Measurements from ENCODE around the gene TRIM29.

TRIM29 gene

GRCh38 chr11:120073196-120073595 lies 64.7 kb downstream of the TRIM29 start:
- DNase-seq (ENCODE audit: low spot score in 2 of 2) = no peak
- no peak overlapping the region for H3K4me3 ChIP-seq
- no peaks in the 10 kb centered on the region for H3K9me3 ChIP-seq
- no peaks in the 10 kb centered on the region for H3K36me3 ChIP-seq (replicated peaks)
- H3K27me3 ChIP-seq (ENCODE audit: low read depth) = no peaks in the 10 kb centered on the region
- in situ Hi-C loops (cut with MboI; ENCODE audit: low sequenced_read_pairs) = no loop called here
- no peaks in the 10 kb centered on the region for H3K4me1 ChIP-seq

GRCh38 chr11:120068114-120068573 lies 69.8 kb downstream of the TRIM29 start:
- in situ Hi-C loops (cut with MboI; ENCODE audit: low sequenced_read_pairs) = no loop called here
- no peaks in the 10 kb centered on the region for H3K9me3 ChIP-seq
- H3K4me3 ChIP-seq = no peak overlapping the region
- no peaks in the 10 kb centered on the region for H3K4me1 ChIP-seq
- no peaks in the 10 kb centered on the region for H3K36me3 ChIP-seq (replicated peaks)
- no peak for DNase-seq (ENCODE audit: low spot score in 2 of 2)
- H3K27me3 ChIP-seq (ENCODE audit: low read depth) = peaks cover 4% of the 10 kb centered on the region; the same call in 1 of the 2 replicates

- Histone ChIP-seq H3K4me3 (no peak overlapping the region), H3K4me1 (no peaks in the 10 kb centered on the region), H3K36me3 (replicated peaks) (no peaks in the 10 kb centered on the region), H3K27me3 (ENCODE audit: low read depth) (peaks cover 4% of the 10 kb centered on the region; the same call in 1 of the 2 replicates), H3K9me3 (no peaks in the 10 kb centered on the region)
- in situ Hi-C loops (cut with MboI; ENCODE audit: low sequenced_read_pairs) = no loop called here
- DNase-seq (ENCODE audit: low spot score in 2 of 2) = no peak
Observed at GRCh38 chr11:120067438-120068113, 70.3 kb downstream of the TRIM29 start.

- H3K9me3 ChIP-seq = no peaks in the 10 kb centered on the region
- in situ Hi-C loops (cut with MboI; ENCODE audit: low sequenced_read_pairs) = no loop called here
- H3K4me3 ChIP-seq = no peak overlapping the region
- no peaks in the 10 kb centered on the region for H3K4me1 ChIP-seq
- DNase-seq (ENCODE audit: low spot score in 2 of 2) = no peak
- H3K27me3 ChIP-seq (ENCODE audit: low read depth) = peaks cover 4% of the 10 kb centered on the region; the same call in 1 of the 2 replicates
- no peaks in the 10 kb centered on the region for H3K36me3 ChIP-seq (replicated peaks)
Observed at GRCh38 chr11:120066738-120067437, 71.0 kb downstream of the TRIM29 start.

- Histone ChIP-seq H3K36me3 (replicated peaks) (no peaks in the 10 kb centered on the region), H3K27me3 (ENCODE audit: low read depth) (peaks cover 4% of the 10 kb centered on the region; the same call in 1 of the 2 replicates), H3K4me1 (no peaks in the 10 kb centered on the region), H3K4me3 (no peak overlapping the region), H3K9me3 (no peaks in the 10 kb centered on the region)
- no peak for DNase-seq (ENCODE audit: low spot score in 2 of 2)
- in situ Hi-C loops (cut with MboI; ENCODE audit: low sequenced_read_pairs) = no loop called here
Observed at GRCh38 chr11:120065876-120066275, 72.0 kb downstream of the TRIM29 start.

GRCh38 chr11:120065176-120065575 lies 72.7 kb downstream of the TRIM29 start:
- H3K36me3 ChIP-seq (replicated peaks) = no peaks in the 10 kb centered on the region
- H3K4me1 ChIP-seq = no peaks in the 10 kb centered on the region
- in situ Hi-C loops (cut with MboI; ENCODE audit: low sequenced_read_pairs) = no loop called here
- peaks cover 4% of the 10 kb centered on the region; the same call in 1 of the 2 replicates for H3K27me3 ChIP-seq (ENCODE audit: low read depth)
- H3K4me3 ChIP-seq = no peak overlapping the region
- DNase-seq (ENCODE audit: low spot score in 2 of 2) = no peak
- H3K9me3 ChIP-seq = no peaks in the 10 kb centered on the region

GRCh38 chr11:120064341-120064740 lies 73.6 kb downstream of the TRIM29 start:
- no peak for DNase-seq (ENCODE audit: low spot score in 2 of 2)
- H3K9me3 ChIP-seq = no peaks in the 10 kb centered on the region
- no peaks in the 10 kb centered on the region for H3K4me1 ChIP-seq
- no peak overlapping the region for H3K4me3 ChIP-seq
- in situ Hi-C loops (cut with MboI; ENCODE audit: low sequenced_read_pairs) = no loop called here
- no peaks in the 10 kb centered on the region for H3K36me3 ChIP-seq (replicated peaks)
- peaks cover 4% of the 10 kb centered on the region; the same call in 1 of the 2 replicates for H3K27me3 ChIP-seq (ENCODE audit: low read depth)

- H3K4me3 ChIP-seq = no peak overlapping the region
- H3K36me3 ChIP-seq (replicated peaks) = no peaks in the 10 kb centered on the region
- no peak for DNase-seq (ENCODE audit: low spot score in 2 of 2)
- peaks cover 4% of the 10 kb centered on the region; the same call in 1 of the 2 replicates for H3K27me3 ChIP-seq (ENCODE audit: low read depth)
- in situ Hi-C loops (cut with MboI; ENCODE audit: low sequenced_read_pairs) = no loop called here
- no peaks in the 10 kb centered on the region for H3K4me1 ChIP-seq
- no peaks in the 10 kb centered on the region for H3K9me3 ChIP-seq
Observed at GRCh38 chr11:120063686-120064340, 74.1 kb downstream of the TRIM29 start.

GRCh38 chr11:120062561-120062930 lies 75.4 kb downstream of the TRIM29 start:
- Histone ChIP-seq H3K36me3 (replicated peaks) (no peaks in the 10 kb centered on the region), H3K9me3 (no peaks in the 10 kb centered on the region), H3K27me3 (ENCODE audit: low read depth) (peaks cover 4% of the 10 kb centered on the region; the same call in 1 of the 2 replicates), H3K4me1 (peaks cover 10% of the 10 kb centered on the region), H3K4me3 (no peak overlapping the region)
- no peak for DNase-seq (ENCODE audit: low spot score in 2 of 2)
- in situ Hi-C loops (cut with MboI; ENCODE audit: low sequenced_read_pairs) = no loop called here

GRCh38 chr11:120061761-120062560 lies 76.0 kb downstream of the TRIM29 start:
- no peaks in the 10 kb centered on the region for H3K9me3 ChIP-seq
- in situ Hi-C loops (cut with MboI; ENCODE audit: low sequenced_read_pairs) = no loop called here
- H3K4me3 ChIP-seq = no peak overlapping the region
- DNase-seq (ENCODE audit: low spot score in 2 of 2) = no peak
- H3K4me1 ChIP-seq = peaks cover 15% of the 10 kb centered on the region
- no peaks in the 10 kb centered on the region for H3K36me3 ChIP-seq (replicated peaks)
- peaks cover 4% of the 10 kb centered on the region; the same call in 1 of the 2 replicates for H3K27me3 ChIP-seq (ENCODE audit: low read depth)
